Measurements from ENCODE around the gene NRROS. TPM values are rescaled to one million over a fixed set of nuclear protein-coding genes. Genes with fewer than 3 reads are reported as not detected.

The NRROS gene
- total and polyA plus RNA-seq, 2 of the 13 experiments (the other 11 are each of a cell fraction or from before 2014, with no cell fraction given) = not detected

DNA sequence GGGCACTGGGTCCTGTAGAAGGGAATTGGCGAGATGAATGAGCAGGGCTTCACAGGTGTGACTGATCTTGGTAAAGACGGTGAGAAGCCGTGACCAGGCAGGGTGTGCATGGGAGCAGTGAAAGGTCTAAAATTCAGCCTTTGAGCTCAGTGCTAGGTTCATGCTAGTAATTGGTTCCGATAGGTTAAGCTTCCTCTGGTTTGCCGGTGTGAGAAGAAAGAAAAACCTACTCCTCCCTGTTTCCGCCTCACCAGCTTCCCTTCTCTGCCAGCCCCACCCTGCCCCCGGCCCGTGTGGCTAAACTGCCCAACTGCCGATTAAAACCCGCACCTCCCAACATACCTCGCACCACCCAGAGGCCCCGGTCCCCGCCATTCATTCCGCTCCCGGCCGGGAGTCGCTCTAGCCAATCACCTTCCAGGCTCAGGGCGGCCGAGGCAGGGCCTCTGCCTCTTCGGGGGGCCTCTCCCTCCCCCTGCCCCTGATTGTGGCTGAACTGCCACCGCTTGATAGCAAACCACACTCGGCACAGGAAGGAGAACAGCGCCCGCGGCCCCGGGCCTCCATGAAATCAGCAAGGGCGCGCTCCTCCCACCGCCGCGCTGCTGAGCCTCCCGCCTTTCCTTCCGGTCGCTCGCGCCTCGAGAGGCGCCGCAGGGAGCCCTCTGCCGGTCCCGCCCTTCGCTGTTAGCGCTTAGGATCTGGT is 7.3 kb upstream of the NRROS start (continued):
- TF ChIP-seq ZNF724P (CRISPR knock-in tag; IDR thresholded peaks at IDR 0.05; ENCODE audit: borderline replicate concordance) = no peak
- no peak for TF ChIP-seq ZNF737 (CRISPR knock-in tag; IDR thresholded peaks at IDR 0.05; ENCODE audit: borderline replicate concordance)
- TF ChIP-seq MEF2D (CRISPR knock-in tag; IDR thresholded peaks at IDR 0.05) = no peak
- TF ChIP-seq CC2D1A (CRISPR knock-in tag; IDR thresholded peaks at IDR 0.05) = no peak
- TF ChIP-seq KAT8 (CRISPR knock-in tag; IDR thresholded peaks at IDR 0.05) = peak; percentile 83
- TF ChIP-seq SIX4 (CRISPR knock-in tag; IDR thresholded peaks at IDR 0.05) = no peak
- TF ChIP-seq MAZ (IDR thresholded peaks at IDR 0.05; ENCODE audit: borderline replicate concordance, low read depth, low read length) = no peak
- TF ChIP-seq MAZ (CRISPR knock-in tag; IDR thresholded peaks at IDR 0.05; ENCODE audit: low read depth) = peak; percentile 74; the same call in 1 of the 2 replicates
- no peak for TF ChIP-seq ZNF720 (CRISPR knock-in tag; IDR thresholded peaks at IDR 0.05)
- no peak for TF ChIP-seq KLF16 (CRISPR knock-in tag; IDR thresholded peaks at IDR 0.05)
- TF ChIP-seq TCF12 (IDR thresholded peaks at IDR 0.05) = no peak
- TF ChIP-seq TCF12 (CRISPR knock-in tag; IDR thresholded peaks at IDR 0.05) = 0 out of 2 replicates have a peak, but pooled peaks have one; percentile 37
- no peak for TF ChIP-seq ZFP36L1 (CRISPR knock-in tag; IDR thresholded peaks at IDR 0.05)
- peak; percentile 28; the same call in 1 of the 2 replicates for TF ChIP-seq MED1 (CRISPR knock-in tag; IDR thresholded peaks at IDR 0.05)
- no peak for TF ChIP-seq SMARCC2 (IDR thresholded peaks at IDR 0.05)
- peak; percentile 30; the same call in 1 of the 2 replicates for TF ChIP-seq ZNF629 (CRISPR knock-in tag; conservative IDR thresholded peaks at IDR 0.05)
- no peak for TF ChIP-seq U2AF2 (IDR thresholded peaks at IDR 0.05; ENCODE audit: low read depth, low read length)
- TF ChIP-seq SMC3 (IDR thresholded peaks at IDR 0.05; ENCODE audit: low read length) = no peak
- no peak; the same call in 1 of the 2 replicates for TF ChIP-seq MTA1 (CRISPR knock-in tag; IDR thresholded peaks at IDR 0.05; ENCODE audit: borderline replicate concordance)
- no peak for TF ChIP-seq ADNP (CRISPR knock-in tag; IDR thresholded peaks at IDR 0.05)
- no peak for TF ChIP-seq CREB1 (IDR thresholded peaks at IDR 0.05)
- peak; percentile 7; the same call in 1 of the 2 replicates for TF ChIP-seq CREB1 (CRISPR knock-in tag; IDR thresholded peaks at IDR 0.05)
- no peak for TF ChIP-seq AHR (CRISPR knock-in tag; IDR thresholded peaks at IDR 0.05)
- TF ChIP-seq YEATS4 (CRISPR knock-in tag; IDR thresholded peaks at IDR 0.05; ENCODE audit: borderline replicate concordance) = no peak; the same call in 1 of the 2 replicates
- TF ChIP-seq, protein P1, sequence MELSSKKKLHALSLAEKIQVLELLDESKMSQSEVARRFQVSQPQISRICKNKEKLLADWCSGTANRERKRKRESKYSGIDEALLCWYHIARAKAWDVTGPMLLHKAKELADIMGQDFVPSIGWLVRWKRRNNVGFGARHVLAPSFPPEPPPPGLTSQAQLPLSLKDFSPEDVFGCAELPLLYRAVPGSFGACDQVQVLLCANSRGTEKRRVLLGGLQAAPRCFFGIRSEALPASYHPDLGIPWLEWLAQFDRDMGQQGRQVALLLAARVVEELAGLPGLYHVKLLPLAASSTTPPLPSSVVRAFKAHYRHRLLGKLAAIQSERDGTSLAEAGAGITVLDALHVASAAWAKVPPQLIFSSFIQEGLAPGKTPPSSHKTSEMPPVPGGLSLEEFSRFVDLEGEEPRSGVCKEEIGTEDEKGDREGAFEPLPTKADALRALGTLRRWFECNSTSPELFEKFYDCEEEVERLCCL (CRISPR knock-in tag; IDR thresholded peaks at IDR 0.05; ENCODE audit: borderline replicate concordance) = no peak
- peak; percentile 19; the same call in 1 of the 2 replicates for TF ChIP-seq ZBTB20 (CRISPR knock-in tag; IDR thresholded peaks at IDR 0.05; ENCODE audit: borderline replicate concordance, low read depth)
- peak; percentile 69 for TF ChIP-seq NFYC (CRISPR knock-in tag; IDR thresholded peaks at IDR 0.05)
- no peak for TF ChIP-seq MIER3 (CRISPR knock-in tag; IDR thresholded peaks at IDR 0.05; ENCODE audit: borderline replicate concordance)
- TF ChIP-seq HNRNPH1 (optimal IDR thresholded peaks at IDR 0.05; ENCODE audit: low read depth, low read length) = no peak
- no peak for TF ChIP-seq EZH2 (conservative IDR thresholded peaks at IDR 0.05; ENCODE audit: low read depth, low read length)
- TF ChIP-seq MYC (CRISPR knock-in tag; IDR thresholded peaks at IDR 0.05; ENCODE audit: borderline replicate concordance) = 0 out of 2 replicates have a peak, but pooled peaks have one; percentile 15
- TF ChIP-seq GTF2F1 (IDR thresholded peaks at IDR 0.05; ENCODE audit: low read length) = no peak
- 0 out of 2 replicates have a peak, but pooled peaks have one; percentile 59 for TF ChIP-seq ZBTB7A (CRISPR knock-in tag; IDR thresholded peaks at IDR 0.05)
- no peak for TF ChIP-seq ATAD3A (CRISPR knock-in tag; IDR thresholded peaks at IDR 0.05)
- 0 out of 2 replicates have a peak, but pooled peaks have one; percentile 7 for TF ChIP-seq ZNF20 (CRISPR knock-in tag; IDR thresholded peaks at IDR 0.05)

Measured in HepG2 (cell line).